ENCODE data around the gene KCNMB2.

The KCNMB2 gene

GRCh38 chr3:178794711-178795110, 258.5 kb downstream of the KCNMB2 start:
- Histone ChIP-seq H3K36me3 (replicated peaks in 1 of 2; ENCODE audit: control insufficient read depth in 2 of 2, insufficient read depth in 2 of 2, low read length in 2 of 2) (no peaks in the 10 kb centered on the region), H3K14ac (ENCODE audit: low read length) (no peak overlapping the region), H3K27ac (replicated peaks; ENCODE audit: low read length) (no peak overlapping the region), H3K9me3 (replicated peaks in 1 of 2; ENCODE audit: control insufficient read depth in 2 of 2, insufficient read depth in 1 of 2, low read depth in 1 of 2, low read length in 2 of 2) (no peaks in the 10 kb centered on the region), H3K4me3 (ENCODE audit: low read length in 2 of 2) (no peak overlapping the region), H2AK5ac (ENCODE audit: low read depth, low read length) (no peak overlapping the region), H3K27me3 (ENCODE audit: control insufficient read depth in 3 of 3, insufficient read depth in 3 of 3, low read depth in 1 of 3, low read length in 3 of 3) (no peaks in the 10 kb centered on the region), H3K79me1 (ENCODE audit: low read depth, low read length) (no peaks in the 10 kb centered on the region), H4K91ac (ENCODE audit: low read depth, low read length, poor library complexity) (no peak overlapping the region), H2BK15ac (ENCODE audit: low read length) (no peak overlapping the region), H2BK120ac (ENCODE audit: low read depth, low read length) (no peak overlapping the region), H2BK5ac (ENCODE audit: low read length) (no peak overlapping the region), H3K4me1 (ENCODE audit: control insufficient read depth in 2 of 2, insufficient read depth in 1 of 2, low read depth in 1 of 2, low read length in 2 of 2) (no peaks in the 10 kb centered on the region), H3K9ac (ENCODE audit: low read depth, low read length, poor library complexity) (no peak overlapping the region), H3K18ac (ENCODE audit: low read length) (no peak overlapping the region), H2BK12ac (ENCODE audit: low read length) (no peak overlapping the region), H4K8ac (ENCODE audit: low read depth, low read length) (no peak overlapping the region), H3K4ac (ENCODE audit: low read length) (no peak overlapping the region), H2AFZ (ENCODE audit: low read length) (no peak overlapping the region), H3K23ac (ENCODE audit: low read depth, low read length, poor library complexity) (no peak overlapping the region), H3K4me2 (ENCODE audit: insufficient read depth, low read length, poor library complexity, severe bottlenecking) (no peak overlapping the region)
- DNase-seq (ENCODE audit: low spot score), result no peak

- no peak overlapping the region for H2AFZ ChIP-seq (ENCODE audit: low read length)
- no peak overlapping the region for H3K18ac ChIP-seq (ENCODE audit: low read length)
- no peak overlapping the region for H3K23ac ChIP-seq (ENCODE audit: low read depth, low read length, poor library complexity)
- no peaks in the 10 kb centered on the region for H3K36me3 ChIP-seq (replicated peaks in 1 of 2; ENCODE audit: control insufficient read depth in 2 of 2, insufficient read depth in 2 of 2, low read length in 2 of 2)
- H4K91ac ChIP-seq (ENCODE audit: low read depth, low read length, poor library complexity), result no peak overlapping the region
- no peak overlapping the region for H2BK15ac ChIP-seq (ENCODE audit: low read length)
- no peak overlapping the region for H4K8ac ChIP-seq (ENCODE audit: low read depth, low read length)
- no peak overlapping the region for H3K4me2 ChIP-seq (ENCODE audit: insufficient read depth, low read length, poor library complexity, severe bottlenecking)
- no CpG with 5 or more reads among the region's 2 CpGs for WGBS, 2 donors (ENCODE audit: extremely low coverage in 2 of 2, insufficient read length in 2 of 2, insufficient replicate concordance in 1 of 2)
- no peaks in the 10 kb centered on the region for H3K4me1 ChIP-seq (ENCODE audit: control insufficient read depth in 2 of 2, insufficient read depth in 1 of 2, low read depth in 1 of 2, low read length in 2 of 2)
- H3K27ac ChIP-seq (replicated peaks; ENCODE audit: low read length), result no peak overlapping the region
- DNase-seq (ENCODE audit: low spot score), result no peak
- no peak overlapping the region for H3K4ac ChIP-seq (ENCODE audit: low read length)
- no peak overlapping the region for H2BK12ac ChIP-seq (ENCODE audit: low read length)
- H3K9me3 ChIP-seq (replicated peaks in 1 of 2; ENCODE audit: control insufficient read depth in 2 of 2, insufficient read depth in 1 of 2, low read depth in 1 of 2, low read length in 2 of 2), result no peaks in the 10 kb centered on the region
- no peak overlapping the region for H2BK5ac ChIP-seq (ENCODE audit: low read length)
- no peak overlapping the region for H3K14ac ChIP-seq (ENCODE audit: low read length)
- H3K27me3 ChIP-seq (ENCODE audit: control insufficient read depth in 3 of 3, insufficient read depth in 3 of 3, low read depth in 1 of 3, low read length in 3 of 3), result no peaks in the 10 kb centered on the region
- no peak overlapping the region for H2BK120ac ChIP-seq (ENCODE audit: low read depth, low read length)
- H3K4me3 ChIP-seq (ENCODE audit: low read length in 2 of 2), result no peak overlapping the region
- no peak overlapping the region for H3K9ac ChIP-seq (ENCODE audit: low read depth, low read length, poor library complexity)
- no peak overlapping the region for H2AK5ac ChIP-seq (ENCODE audit: low read depth, low read length)
- H3K79me1 ChIP-seq (ENCODE audit: low read depth, low read length), result no peaks in the 10 kb centered on the region
Measured at GRCh38 chr3:178795349-178795748, 259.1 kb downstream of the KCNMB2 start.

GRCh38 chr3:178802259-178802658, 266.0 kb downstream of the KCNMB2 start:
- Histone ChIP-seq H3K27me3 (ENCODE audit: control insufficient read depth in 3 of 3, insufficient read depth in 3 of 3, low read depth in 1 of 3, low read length in 3 of 3) (no peaks in the 10 kb centered on the region), H3K79me1 (ENCODE audit: low read depth, low read length) (no peaks in the 10 kb centered on the region), H2BK5ac (ENCODE audit: low read length) (no peak overlapping the region), H3K4me1 (ENCODE audit: control insufficient read depth in 2 of 2, insufficient read depth in 1 of 2, low read depth in 1 of 2, low read length in 2 of 2) (no peaks in the 10 kb centered on the region), H3K36me3 (replicated peaks in 1 of 2; ENCODE audit: control insufficient read depth in 2 of 2, insufficient read depth in 2 of 2, low read length in 2 of 2) (no peaks in the 10 kb centered on the region), H3K4me2 (ENCODE audit: insufficient read depth, low read length, poor library complexity, severe bottlenecking) (no peak overlapping the region), H3K9ac (ENCODE audit: low read depth, low read length, poor library complexity) (no peak overlapping the region), H2BK12ac (ENCODE audit: low read length) (no peak overlapping the region), H3K9me3 (replicated peaks in 1 of 2; ENCODE audit: control insufficient read depth in 2 of 2, insufficient read depth in 1 of 2, low read depth in 1 of 2, low read length in 2 of 2) (no peaks in the 10 kb centered on the region), H3K4ac (ENCODE audit: low read length) (no peak overlapping the region), H3K27ac (replicated peaks; ENCODE audit: low read length) (no peak overlapping the region), H3K18ac (ENCODE audit: low read length) (no peak overlapping the region), H2BK15ac (ENCODE audit: low read length) (no peak overlapping the region), H2AFZ (ENCODE audit: low read length) (no peak overlapping the region), H4K91ac (ENCODE audit: low read depth, low read length, poor library complexity) (no peak overlapping the region), H4K8ac (ENCODE audit: low read depth, low read length) (no peak overlapping the region), H3K14ac (ENCODE audit: low read length) (no peak overlapping the region), H3K23ac (ENCODE audit: low read depth, low read length, poor library complexity) (no peak overlapping the region), H2AK5ac (ENCODE audit: low read depth, low read length) (no peak overlapping the region), H3K4me3 (ENCODE audit: low read length in 2 of 2) (no peak overlapping the region), H2BK120ac (ENCODE audit: low read depth, low read length) (no peak overlapping the region)
- no peak for DNase-seq (ENCODE audit: low spot score)
- no CpG with 5 or more reads among the region's 3 CpGs for WGBS, 2 donors (ENCODE audit: extremely low coverage in 2 of 2, insufficient read length in 2 of 2, insufficient replicate concordance in 1 of 2)

- Histone ChIP-seq H3K9me3 (replicated peaks in 1 of 2; ENCODE audit: control insufficient read depth in 2 of 2, insufficient read depth in 1 of 2, low read depth in 1 of 2, low read length in 2 of 2) (no peaks in the 10 kb centered on the region), H3K79me1 (ENCODE audit: low read depth, low read length) (no peaks in the 10 kb centered on the region), H4K8ac (ENCODE audit: low read depth, low read length) (no peak overlapping the region), H2BK120ac (ENCODE audit: low read depth, low read length) (no peak overlapping the region), H2BK15ac (ENCODE audit: low read length) (no peak overlapping the region), H3K4ac (ENCODE audit: low read length) (no peak overlapping the region), H3K4me2 (ENCODE audit: insufficient read depth, low read length, poor library complexity, severe bottlenecking) (no peak overlapping the region), H2BK12ac (ENCODE audit: low read length) (no peak overlapping the region), H3K4me1 (ENCODE audit: control insufficient read depth in 2 of 2, insufficient read depth in 1 of 2, low read depth in 1 of 2, low read length in 2 of 2) (no peaks in the 10 kb centered on the region), H3K4me3 (ENCODE audit: low read length in 2 of 2) (no peak overlapping the region), H2AK5ac (ENCODE audit: low read depth, low read length) (no peak overlapping the region), H3K14ac (ENCODE audit: low read length) (no peak overlapping the region), H3K27ac (replicated peaks; ENCODE audit: low read length) (no peak overlapping the region), H3K27me3 (ENCODE audit: control insufficient read depth in 3 of 3, insufficient read depth in 3 of 3, low read depth in 1 of 3, low read length in 3 of 3) (no peaks in the 10 kb centered on the region), H4K91ac (ENCODE audit: low read depth, low read length, poor library complexity) (no peak overlapping the region), H2BK5ac (ENCODE audit: low read length) (no peak overlapping the region), H3K36me3 (replicated peaks in 1 of 2; ENCODE audit: control insufficient read depth in 2 of 2, insufficient read depth in 2 of 2, low read length in 2 of 2) (no peaks in the 10 kb centered on the region), H3K9ac (ENCODE audit: low read depth, low read length, poor library complexity) (no peak overlapping the region), H3K18ac (ENCODE audit: low read length) (no peak overlapping the region), H2AFZ (ENCODE audit: low read length) (no peak overlapping the region), H3K23ac (ENCODE audit: low read depth, low read length, poor library complexity) (no peak overlapping the region)
- DNase-seq (ENCODE audit: low spot score), result no peak
- WGBS, 2 donors (ENCODE audit: extremely low coverage in 2 of 2, insufficient read length in 2 of 2, insufficient replicate concordance in 1 of 2), result no CpG with 5 or more reads among the region's 3 CpGs
Measured at GRCh38 chr3:178802993-178803693, 266.9 kb downstream of the KCNMB2 start.

Measured in neuronal stem cell (in vitro differentiated cells).